Tibial nerve (tissue), 4 donors: ENCODE results near the gene ELOA. TPM values are rescaled to one million over a fixed set of nuclear protein-coding genes. Genes with fewer than 3 reads are reported as not detected.

Experiments
- DNase-seq, 2 donors: peaks; one replicate each; pipeline ENCODE4 v3.0.0-alpha.2; 2019; ENCODE audit warnings: low spot score in 2 of 2
- H3K27ac ChIP-seq, 4 donors: fragments of 200-600 bp; sonication (generic) in 3 of 4; one replicate each; pipeline ENCODE4 v1.5.1; 2017 to 2019; ENCODE audit warnings: mild to moderate bottlenecking in 1 of 4
- H3K27me3 ChIP-seq, 2 donors: fragments of 200-600 bp; sonication (generic) in 1 of 2; one replicate each; pipeline versions ENCODE4 v1.5.1 to v1.6.0; 2017 to 2019
- H3K36me3 ChIP-seq, 3 donors: fragments of 200-600 bp; sonication (generic); one replicate each; pipeline ENCODE4 v1.5.1; 2018 to 2019
- H3K4me1 ChIP-seq, 4 donors: fragments of 200-600 bp; sonication (generic) in 3 of 4; one replicate each; pipeline ENCODE4 v1.5.1; 2017 to 2019
- H3K4me3 ChIP-seq, 4 donors: fragments of 200-600 bp; sonication (generic) in 3 of 4; one replicate each; pipeline ENCODE4 v1.5.1; 2017 to 2019; ENCODE audit warnings: mild to moderate bottlenecking in 1 of 4, moderate library complexity in 1 of 4
- H3K9me3 ChIP-seq, 4 donors: fragments of 200-600 bp; sonication (generic) in 3 of 4; one replicate each; pipeline ENCODE4 v1.5.1; 2017 to 2019
- EP300 ChIP-seq, 2 donors: sonication (generic); formaldehyde crosslinking; IDR thresholded peaks; one replicate each; pipeline ENCODE4 v1.6.1; 2017; ENCODE audit warnings: antibody characterized with exemption in 2 of 2, mild to moderate bottlenecking in 1 of 2
- POLR2A ChIP-seq, 2 donors: fragments of 450-650 bp; IDR thresholded peaks; one replicate each; pipeline ENCODE4 v1.6.1; 2017; ENCODE audit warnings: antibody characterized with exemption in 2 of 2, mild to moderate bottlenecking in 2 of 2, moderate library complexity in 2 of 2
- WGBS, 2 donors: methylation state at CpG; one replicate each; pipeline ENCODE4 v1.1.5; 2018; 5-methylcytosine and 5-hydroxymethylcytosine counted together
- total RNA-seq, 4 donors: library from RNA; depleted of rRNA; stranded (reverse); fragments of >200 nt; gene quantifications; one replicate each; pipeline ENCODE4 v1.1.0, GENCODE V29; 2016
- TF ChIP-seq, protein P1 (sequence below), 5 experiments: fragments of 200-600 bp in 3 of 5; fragments of 450-650 bp in 2 of 5; sonication (generic) in 3 of 5; IDR thresholded peaks; one replicate each; pipeline ENCODE4 v1.5.1; 2016 to 2019; ENCODE audit warnings: antibody characterized with exemption in 5 of 5, mild to moderate bottlenecking in 3 of 5, moderate library complexity in 2 of 5

ELOA gene
- total RNA-seq, 4 donors from 2014 or later = 21.4 to 32.7 (median 23.7) TPM

DNA sequence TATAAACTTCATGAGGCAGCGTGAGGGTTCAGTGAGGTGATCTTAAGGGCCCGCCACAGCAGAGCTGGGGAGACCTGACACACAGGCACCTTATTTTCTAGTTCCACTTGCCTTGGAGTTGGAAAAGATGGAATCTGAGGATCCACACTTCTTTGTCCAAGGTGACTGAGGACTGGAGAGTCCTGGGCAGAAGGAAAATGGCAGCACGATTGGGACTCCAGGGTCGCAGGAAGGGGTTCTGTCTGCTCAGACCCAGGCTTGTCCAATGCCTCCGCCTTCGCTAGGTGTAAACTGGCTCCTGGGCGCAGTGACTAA is 55.9 kb downstream of the ELOA start:
- no peaks in the 10 kb centered on the region for H3K27me3 ChIP-seq
- 74 to 85% methylated on average over 7 of the region's 7 CpGs for WGBS, 2 donors
- DNase-seq = no peak
- peak overlapping the region in 3 of 4 donors; percentile 94 to 97 (median 96) for H3K27ac ChIP-seq
- H3K9me3 ChIP-seq = no peaks in the 10 kb centered on the region
- no peak for TF ChIP-seq EP300 (IDR thresholded peaks at IDR 0.05)
- no peak for TF ChIP-seq POLR2A (IDR thresholded peaks at IDR 0.05)
- TF ChIP-seq, protein P1, sequence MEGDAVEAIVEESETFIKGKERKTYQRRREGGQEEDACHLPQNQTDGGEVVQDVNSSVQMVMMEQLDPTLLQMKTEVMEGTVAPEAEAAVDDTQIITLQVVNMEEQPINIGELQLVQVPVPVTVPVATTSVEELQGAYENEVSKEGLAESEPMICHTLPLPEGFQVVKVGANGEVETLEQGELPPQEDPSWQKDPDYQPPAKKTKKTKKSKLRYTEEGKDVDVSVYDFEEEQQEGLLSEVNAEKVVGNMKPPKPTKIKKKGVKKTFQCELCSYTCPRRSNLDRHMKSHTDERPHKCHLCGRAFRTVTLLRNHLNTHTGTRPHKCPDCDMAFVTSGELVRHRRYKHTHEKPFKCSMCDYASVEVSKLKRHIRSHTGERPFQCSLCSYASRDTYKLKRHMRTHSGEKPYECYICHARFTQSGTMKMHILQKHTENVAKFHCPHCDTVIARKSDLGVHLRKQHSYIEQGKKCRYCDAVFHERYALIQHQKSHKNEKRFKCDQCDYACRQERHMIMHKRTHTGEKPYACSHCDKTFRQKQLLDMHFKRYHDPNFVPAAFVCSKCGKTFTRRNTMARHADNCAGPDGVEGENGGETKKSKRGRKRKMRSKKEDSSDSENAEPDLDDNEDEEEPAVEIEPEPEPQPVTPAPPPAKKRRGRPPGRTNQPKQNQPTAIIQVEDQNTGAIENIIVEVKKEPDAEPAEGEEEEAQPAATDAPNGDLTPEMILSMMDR (IDR thresholded peaks at IDR 0.05) = no peak
- peaks cover 0 to 58% (median 0%) of the 10 kb centered on the region in 3 donors for H3K36me3 ChIP-seq
- peaks cover 0 to 33% (median 18%) of the 10 kb centered on the region in 4 donors for H3K4me1 ChIP-seq
- peak overlapping the region in 2 of 4 donors; percentile 85 to 87 for H3K4me3 ChIP-seq

DNA sequence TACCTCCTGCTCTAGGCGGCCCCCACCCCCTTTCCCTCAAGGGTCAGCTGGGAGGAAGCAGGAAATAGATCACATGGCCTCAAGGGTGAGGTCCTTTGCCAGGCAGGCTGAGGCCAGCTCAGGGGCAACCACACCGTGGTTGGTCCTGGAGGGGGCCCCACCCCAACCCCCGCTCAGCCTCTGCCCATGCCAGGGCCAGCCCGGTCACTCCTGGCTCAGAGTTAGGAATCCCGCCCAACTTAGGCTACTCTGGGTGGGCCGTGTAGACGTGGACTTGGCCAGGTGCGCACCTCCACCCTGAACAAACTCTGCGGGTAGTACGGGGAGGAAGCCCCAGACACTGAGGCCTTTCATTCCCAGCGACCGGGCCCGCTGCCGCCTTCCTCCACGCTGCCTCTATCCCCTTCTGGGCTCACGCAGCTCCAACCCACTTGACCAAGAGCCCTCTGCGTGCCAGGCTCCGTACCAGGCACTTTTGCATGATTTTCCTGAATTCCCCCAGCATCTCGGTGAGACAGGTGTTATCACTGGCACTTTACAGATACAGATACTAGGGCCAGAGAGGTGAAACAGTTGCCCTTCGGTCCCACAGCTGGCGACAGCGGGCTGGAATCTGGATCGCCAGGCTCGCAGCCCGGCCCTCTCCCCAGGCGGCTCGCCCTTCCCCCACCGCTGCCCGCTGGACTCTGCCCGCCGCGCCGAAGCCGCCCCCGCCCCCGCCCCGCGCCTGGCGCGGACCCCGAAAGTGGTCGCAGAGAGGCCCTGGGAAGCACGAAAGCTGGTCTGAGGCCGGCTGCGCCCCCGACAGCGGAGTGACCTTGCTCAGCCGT is 56.5 kb downstream of the ELOA start:
- Histone ChIP-seq H3K4me1 (peaks cover 0 to 31% (median 18%) of the 10 kb centered on the region in 4 donors), H3K27me3 (no peaks in the 10 kb centered on the region), H3K9me3 (no peaks in the 10 kb centered on the region), H3K36me3 (peaks cover 0 to 57% (median 0%) of the 10 kb centered on the region in 3 donors), H3K27ac (peak overlapping the region; percentile 64 to 97 (median 95)), H3K4me3 (peak overlapping the region; percentile 55 to 98 (median 86))
- no peak for DNase-seq
- WGBS, 2 donors = 1 to 7% methylated on average over 16 to 26 of the region's 48 CpGs
- TF ChIP-seq, protein P1 (IDR thresholded peaks at IDR 0.05) = no peak
- peak in 1 of 2 donors; percentile 58 for TF ChIP-seq EP300 (IDR thresholded peaks at IDR 0.05)
- peak in 1 of 2 donors; percentile 18 for TF ChIP-seq POLR2A (IDR thresholded peaks at IDR 0.05)

DNA sequence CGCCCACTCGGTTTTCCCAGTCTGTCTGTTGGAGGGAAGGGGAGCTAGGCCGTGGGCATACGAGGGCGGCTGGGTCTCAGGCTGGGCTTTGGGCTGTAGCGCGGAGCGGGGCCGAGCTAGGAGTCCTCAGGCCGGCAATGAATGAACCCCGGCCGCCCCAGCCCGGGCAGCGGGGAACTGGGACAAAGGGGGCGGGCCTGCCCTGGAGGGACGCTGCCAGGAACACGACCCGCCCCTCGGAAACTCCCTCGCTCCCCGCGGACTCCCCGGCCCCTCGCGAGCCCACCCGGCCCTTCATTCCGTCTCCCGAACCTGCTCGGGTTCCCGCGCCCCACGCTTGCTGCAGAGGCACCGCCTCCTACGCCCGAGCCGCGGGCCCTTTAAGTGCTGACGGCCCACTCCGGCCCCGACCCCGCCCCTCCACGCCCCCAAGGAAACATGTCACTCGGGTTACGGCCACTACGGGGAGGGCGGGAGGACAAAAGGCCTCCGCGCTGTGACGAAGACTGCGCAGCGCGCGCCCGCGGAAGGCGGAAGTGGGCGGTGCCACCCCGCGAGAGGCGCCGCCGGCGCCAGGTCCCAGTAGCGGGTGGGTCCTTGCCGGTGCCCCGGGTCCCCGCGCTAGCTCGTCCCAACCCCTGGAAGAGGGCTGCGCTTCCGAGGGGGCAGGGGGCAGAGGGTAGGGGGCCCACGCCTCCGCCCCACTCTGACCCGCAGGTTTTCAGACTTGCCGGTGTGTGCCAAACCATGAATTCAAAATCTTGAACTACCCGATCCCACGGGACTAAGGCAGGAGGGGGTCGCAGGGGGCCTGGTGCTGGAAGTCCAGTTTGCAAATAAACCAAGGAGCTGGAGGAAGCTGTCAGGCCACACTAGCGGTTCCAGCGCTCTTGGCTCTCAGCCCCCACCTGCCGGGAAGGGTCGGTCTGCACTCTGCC is 57.4 kb downstream of the ELOA start, which contains the start of gene GALE:
TSS of gene GALE (minus strand) at position 355 of the 938 bp plus-strand sequence. CDS start 1,747 bp downstream, outside the sequence.
- Histone ChIP-seq H3K36me3 (peaks cover 0 to 51% (median 0%) of the 10 kb centered on the region in 3 donors), H3K27ac (peak within 1 kb of the TSS; percentile 64 to 97 (median 95)), H3K27me3 (no peaks in the 10 kb centered on the region), H3K9me3 (no peaks in the 10 kb centered on the region), H3K4me3 (peak within 1 kb of the TSS; percentile 55 to 98 (median 86)), H3K4me1 (peaks cover 0 to 29% (median 18%) of the 10 kb centered on the region in 4 donors)
- 0 to 2% methylated on average over 13 to 49 of the region's 82 CpGs for WGBS, 2 donors
- TF ChIP-seq POLR2A (IDR thresholded peaks at IDR 0.05) (peak; percentile 48 to 63), EP300 (IDR thresholded peaks at IDR 0.05) (peak; percentile 89 to 96)
- TF ChIP-seq, protein P1 (IDR thresholded peaks at IDR 0.05) = peak in 1 of 5 experiments; percentile 69
- peak; percentile 96 for DNase-seq

DNA sequence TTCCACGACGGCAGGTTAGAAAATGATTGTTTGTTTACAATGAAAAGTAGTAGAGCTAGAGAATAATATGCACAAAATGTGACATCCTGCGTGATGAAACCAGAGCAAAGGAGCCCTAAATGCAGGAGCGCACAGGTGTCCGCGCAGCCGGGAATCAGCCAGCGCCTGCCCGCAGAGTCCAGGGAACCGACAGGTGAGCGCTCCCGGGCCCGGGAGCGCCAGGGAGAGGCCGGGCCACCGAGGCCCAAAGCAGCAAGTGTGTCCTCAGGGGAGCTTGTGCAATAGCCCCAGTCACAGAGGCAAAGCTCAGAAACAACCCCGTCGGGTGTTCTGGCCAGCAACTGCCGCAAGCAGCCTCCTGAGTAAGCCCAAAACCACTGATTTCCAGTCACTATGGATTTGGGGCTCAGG is 58.1 kb downstream of the ELOA start:
- Histone ChIP-seq H3K4me1 (peaks cover 0 to 26% (median 18%) of the 10 kb centered on the region in 4 donors), H3K27me3 (no peaks in the 10 kb centered on the region), H3K27ac (peak overlapping the region; percentile 64 to 97 (median 95)), H3K36me3 (peaks cover 0 to 47% (median 0%) of the 10 kb centered on the region in 3 donors), H3K9me3 (no peaks in the 10 kb centered on the region), H3K4me3 (peak overlapping the region; percentile 55 to 98 (median 86))
- TF ChIP-seq, protein P1 (IDR thresholded peaks at IDR 0.05) = no peak
- TF ChIP-seq EP300 (IDR thresholded peaks at IDR 0.05) (no peak), POLR2A (IDR thresholded peaks at IDR 0.05) (no peak)
- no peak for DNase-seq
- 24 to 25% methylated on average over 19 of the region's 19 CpGs for WGBS, 2 donors
